H9 (cell line): ENCODE data around the gene FRZB. TPM values are rescaled to one million over a fixed set of nuclear protein-coding genes. Genes with fewer than 3 reads are reported as not detected.

Source experiments
- DNase-seq: peaks from one replicate; pipeline ENCODE4 v3.0.0-alpha.2; 2017
- H2AFZ ChIP-seq: one replicate; pipeline ENCODE4 v1.6.1; 2013; ENCODE audit warnings: mild to moderate bottlenecking, low read length, control low read depth, moderate library complexity
- H2AK5ac ChIP-seq: 2 replicates; pipeline ENCODE4 v1.6.1; 2013; ENCODE audit warnings: low read length, control low read depth, mixed read lengths; ENCODE audit not compliant: insufficient read length
- H2BK120ac ChIP-seq: one replicate; pipeline ENCODE4 v1.6.1; 2013; ENCODE audit warnings: low read depth, mild to moderate bottlenecking, low read length, control low read depth, inconsistent platforms; ENCODE audit not compliant: poor library complexity, severe bottlenecking
- H2BK12ac ChIP-seq: 2 replicates; pipeline ENCODE4 v1.6.1; 2013; ENCODE audit warnings: low read length, control low read depth, mixed read lengths, low read depth; ENCODE audit not compliant: insufficient read length
- H2BK15ac ChIP-seq: 2 replicates; pipeline ENCODE4 v1.6.1; 2013; ENCODE audit warnings: low read depth, low read length, control low read depth
- H2BK20ac ChIP-seq: one replicate; pipeline ENCODE4 v1.6.1; 2013; ENCODE audit warnings: low read depth, mild to moderate bottlenecking, low read length, control low read depth, inconsistent platforms; ENCODE audit not compliant: poor library complexity, severe bottlenecking
- H2BK5ac ChIP-seq: 2 replicates; pipeline ENCODE4 v1.6.1; 2013; ENCODE audit warnings: low read length, control low read depth, mixed read lengths; ENCODE audit not compliant: insufficient read length
- H3K14ac ChIP-seq: 2 replicates; pipeline ENCODE4 v1.6.1; 2013; ENCODE audit warnings: low read length, control low read depth; ENCODE audit not compliant: insufficient read depth
- H3K18ac ChIP-seq: 2 replicates; pipeline ENCODE4 v1.6.1; 2013; ENCODE audit warnings: low read depth, mild to moderate bottlenecking, mixed read lengths, low read length, control low read depth; ENCODE audit not compliant: insufficient read length
- H3K23ac ChIP-seq: 2 replicates; pipeline ENCODE4 v1.6.1; 2013; ENCODE audit warnings: low read length, control low read depth, mixed read lengths, low read depth; ENCODE audit not compliant: insufficient read length
- H3K23me2 ChIP-seq: 2 replicates; pipeline ENCODE4 v1.6.1; 2013; ENCODE audit warnings: low read depth, mild to moderate bottlenecking, mixed read lengths, low read length, control low read depth; ENCODE audit not compliant: insufficient read length, poor library complexity, severe bottlenecking
- H3K27ac ChIP-seq: 2 replicates; pipeline ENCODE4 v1.5.1; 2013; ENCODE audit warnings: low read length, control low read depth, mixed read lengths, low read depth; ENCODE audit not compliant: insufficient read length
- H3K27me3 ChIP-seq: 2 replicates; pipeline ENCODE4 v1.6.1; 2013; ENCODE audit warnings: low read length, control low read depth, inconsistent platforms; ENCODE audit not compliant: insufficient read depth
- H3K4ac ChIP-seq: 2 replicates; pipeline ENCODE4 v1.6.1; 2013; ENCODE audit warnings: low read depth, mild to moderate bottlenecking, control low read depth, inconsistent platforms, low read length, moderate library complexity
- H3K4me1 ChIP-seq: 2 replicates; pipeline ENCODE4 v1.6.1; 2013; ENCODE audit warnings: low read length, control low read depth, inconsistent platforms; ENCODE audit not compliant: insufficient read depth
- H3K4me2 ChIP-seq: 2 replicates; pipeline ENCODE4 v1.6.1; 2013; ENCODE audit warnings: low read length, control low read depth, mixed read lengths; ENCODE audit not compliant: insufficient read length, insufficient read depth
- H3K56ac ChIP-seq: 2 replicates; pipeline ENCODE4 v1.6.1; 2013; ENCODE audit warnings: low read depth, mild to moderate bottlenecking, mixed read lengths, low read length, control low read depth; ENCODE audit not compliant: insufficient read length
- H3K79me1 ChIP-seq: 2 replicates; pipeline ENCODE4 v1.6.1; 2013; ENCODE audit warnings: low read depth, mild to moderate bottlenecking, moderate library complexity, low read length, control low read depth, inconsistent platforms; ENCODE audit not compliant: insufficient read depth, poor library complexity, severe bottlenecking
- H3K79me2 ChIP-seq: 2 replicates; pipeline ENCODE4 v1.6.1; 2013; ENCODE audit warnings: low read length, control low read depth, inconsistent platforms; ENCODE audit not compliant: insufficient read depth
- H3K9ac ChIP-seq: 2 replicates; pipeline ENCODE4 v1.6.1; 2013; ENCODE audit warnings: low read length, control low read depth, mixed read lengths; ENCODE audit not compliant: insufficient read length; ENCODE audit errors: extremely low read depth
- H3K9me3 ChIP-seq: one replicate; pipeline ENCODE4 v1.6.1; 2013; ENCODE audit warnings: low read depth, low read length, inconsistent platforms; ENCODE audit not compliant: control insufficient read depth
- H3T11ph ChIP-seq: one replicate; pipeline ENCODE4 v1.6.1; 2013; ENCODE audit warnings: mild to moderate bottlenecking, low read length, control low read depth, inconsistent platforms
- H4K20me1 ChIP-seq: one replicate; pipeline ENCODE4 v1.6.1; 2013; ENCODE audit not compliant: control insufficient read depth, insufficient read length, insufficient read depth
- H4K5ac ChIP-seq: 2 replicates; pipeline ENCODE4 v1.6.1; 2013; ENCODE audit warnings: low read depth, mild to moderate bottlenecking, mixed read lengths, low read length, control low read depth; ENCODE audit not compliant: insufficient read length
- H4K8ac ChIP-seq: replicated peaks from 2 replicates; pipeline ENCODE4 v1.6.1; 2013; ENCODE audit warnings: low read length, control low read depth, mixed read lengths, low read depth; ENCODE audit not compliant: insufficient read length
- H4K91ac ChIP-seq: 2 replicates; pipeline ENCODE4 v1.6.1; 2013; ENCODE audit warnings: low read depth, mild to moderate bottlenecking, moderate library complexity, mixed read lengths, low read length, control low read depth; ENCODE audit not compliant: insufficient read length
- H3K27ac Mint-ChIP-seq, 3 experiments: 2 replicates in 2 of 3; 3 replicates in 1 of 3; pipeline ENCODE4 v1.8.0; 2020 to 2021; ENCODE audit warnings: mixed read lengths in 3 of 3, mild to moderate bottlenecking in 1 of 3, moderate library complexity in 1 of 3
- H3K27me3 Mint-ChIP-seq: 2 replicates; pipeline ENCODE4 v1.8.0; 2021; ENCODE audit warnings: low read depth, mild to moderate bottlenecking, moderate library complexity, mixed read lengths
- H3K36me3 Mint-ChIP-seq, 3 experiments: 2 replicates in 2 of 3; 3 replicates in 1 of 3; pipeline ENCODE4 v1.8.0; 2020 to 2021; ENCODE audit warnings: low read depth in 3 of 3, mixed read lengths in 3 of 3; ENCODE audit not compliant: insufficient read depth in 1 of 3
- H3K4me1 Mint-ChIP-seq, 2 experiments: 2 replicates each; pipeline ENCODE4 v1.8.0; 2020; ENCODE audit warnings: mixed read lengths in 2 of 2
- H3K4me3 Mint-ChIP-seq, 2 experiments: 2 replicates in 1 of 2; 3 replicates in 1 of 2; pipeline ENCODE4 v1.8.0; 2020 to 2021; ENCODE audit warnings: mild to moderate bottlenecking in 2 of 2, mixed read lengths in 2 of 2, moderate library complexity in 1 of 2
- H3K9me3 Mint-ChIP-seq, 2 experiments: 2 replicates in 1 of 2; 3 replicates in 1 of 2; pipeline ENCODE4 v1.8.0; 2020; ENCODE audit warnings: mild to moderate bottlenecking in 2 of 2, mixed read lengths in 2 of 2, moderate library complexity in 1 of 2
- CTCF ChIP-seq: fragments of 200-600 bp; sonication (generic); conservative IDR thresholded peaks from 3 replicates; pipeline ENCODE4 v1.8.0; 2021; ENCODE audit warnings: antibody characterized with exemption, mild to moderate bottlenecking
- WGBS: extraction: QIAGEN DNeasy Blood & Tissue Kit; methylation state at CpG from one replicate; pipeline ENCODE4 v1.1.7; 2013; ENCODE audit warnings: missing lambda C conversion rate, low lambda C conversion rate, mixed read lengths; ENCODE audit not compliant: insufficient read length; ENCODE audit errors: extremely low coverage; 5-methylcytosine and 5-hydroxymethylcytosine counted together
- total RNA-seq: library from RNA; stranded (reverse); gene quantifications from 2 replicates; pipeline ENCODE4 v1.2.1, GENCODE V29; 2021

Gene FRZB
- total RNA-seq, 1 experiment from 2014 or later: 1.1 TPM

GRCh38 chr2:182894174-182894573 is 27.7 kb upstream of the FRZB start:
- Histone ChIP-seq H2BK15ac (no peak overlapping the region), H3K56ac (no peak overlapping the region), H2BK5ac (no peak overlapping the region), H4K5ac (no peak overlapping the region), H4K8ac (no peak overlapping the region), H2BK120ac (no peak overlapping the region), H3K9ac (no peak overlapping the region), H3K4me2 (no peak overlapping the region), H4K91ac (no peak overlapping the region), H3K9me3 (no peaks in the 10 kb centered on the region), H3K14ac (no peak overlapping the region), H2BK12ac (no peak overlapping the region), H3K23ac (no peak overlapping the region), H4K20me1 (no peaks in the 10 kb centered on the region), H3K27ac (no peak overlapping the region), H2AK5ac (no peak overlapping the region), H3K23me2 (no peaks in the 10 kb centered on the region), H3K18ac (no peak overlapping the region), H3K4ac (no peak overlapping the region), H3K4me1 (no peaks in the 10 kb centered on the region), H3K79me1 (no peaks in the 10 kb centered on the region), H3T11ph (no peak overlapping the region), H3K79me2 (no peaks in the 10 kb centered on the region), H3K27me3 (no peaks in the 10 kb centered on the region; the same call in 1 of the 2 replicates), H2BK20ac (no peak overlapping the region), H2AFZ (no peak overlapping the region)
- H3K9me3 Mint-ChIP-seq: no peaks in the 10 kb centered on the region; a peak in 1 of 5 replicates
- H3K4me1 Mint-ChIP-seq: no peaks in the 10 kb centered on the region
- H3K36me3 Mint-ChIP-seq: no peaks in the 10 kb centered on the region; a peak in 1 of 7 replicates
- H3K27ac Mint-ChIP-seq: no peak overlapping the region
- WGBS: no CpG with 5 or more reads among the region's 9 CpGs
- no peak overlapping the region for H3K4me3 Mint-ChIP-seq
- H3K27me3 Mint-ChIP-seq: peaks cover 2% of the 10 kb centered on the region; the same call in 1 of the 2 replicates
- no peak for DNase-seq
- no peak for TF ChIP-seq CTCF
